Mucosa of descending colon (tissue), 3 donors: ENCODE data around the gene XPNPEP2. TPM values are rescaled to one million over a fixed set of nuclear protein-coding genes. Genes with fewer than 3 reads are reported as not detected.

Experiments
- ATAC-seq: fragments of 200-7000 bp; cut with Tn5 transposase; one replicate; pipeline ENCODE4 v1.9.1; 2020; ENCODE audit warnings: mild to moderate bottlenecking, moderate library complexity
- DNase-seq, 3 donors: peaks; one replicate each; pipeline ENCODE4 v3.0.0-alpha.2; 2020
- H3K36me3 ChIP-seq: fragments of 200-600 bp; one replicate; pipeline ENCODE4 v1.8.0; 2021; ENCODE audit warnings: low read depth, mild to moderate bottlenecking
- H3K4me1 ChIP-seq: fragments of 200-600 bp; one replicate; pipeline ENCODE4 v1.8.0; 2021; ENCODE audit warnings: low read depth, mild to moderate bottlenecking
- H3K4me3 ChIP-seq: fragments of 200-600 bp; one replicate; pipeline ENCODE4 v1.8.0; 2021; ENCODE audit warnings: mild to moderate bottlenecking
- H3K9me3 ChIP-seq: fragments of 200-600 bp; one replicate; pipeline ENCODE4 v1.8.0; 2021; ENCODE audit warnings: mild to moderate bottlenecking
- intact Hi-C, 2 donors: fragments of 100-400 bp; cut with DNase I in 1 of 2; cut with micrococcal nuclease in 1 of 2; formaldehyde crosslinking; loops; one replicate each; pipeline versions ENCODE4 v1.11.0 to v1.11.1; 2022; cut with DNase I, micrococcal nuclease
- total RNA-seq, 3 donors: library from RNA; stranded (reverse); fragmentation: NEBNext Ultra II Directional in 2 of 3; extraction: Animal tissue kit (Norgen Biotek cat#: 25700) in 2 of 3; gene quantifications; one replicate each; pipeline versions ENCODE4 v1.2.1 to v1.2.4, GENCODE V29; 2021 to 2023
- TF ChIP-seq, protein P1 (sequence below): fragments of 200-600 bp; IDR thresholded peaks from one replicate; pipeline ENCODE4 v1.8.0; 2022; ENCODE audit warnings: antibody characterized with exemption, mild to moderate bottlenecking
- donor health status: DM: no; HTN: no; CAD: no; lungs with moderate emphysema.
- donor health status: DM: no; HTN: no; CAD: no.
- donor health status: DM: no; HTN: yes; CAD: no.

Gene XPNPEP2
- total RNA-seq, 3 donors from 2014 or later, result 4.9 to 14.5 (median 11.3) TPM

GRCh38 chrX:129743821-129744220 is 5.0 kb downstream of the XPNPEP2 start:
- Histone ChIP-seq H3K36me3 (no peaks in the 10 kb centered on the region), H3K4me1 (no peaks in the 10 kb centered on the region), H3K4me3 (no peak overlapping the region), H3K9me3 (no peaks in the 10 kb centered on the region)
- DNase-seq (no peak), ATAC-seq (no peak)
- TF ChIP-seq, protein P1, sequence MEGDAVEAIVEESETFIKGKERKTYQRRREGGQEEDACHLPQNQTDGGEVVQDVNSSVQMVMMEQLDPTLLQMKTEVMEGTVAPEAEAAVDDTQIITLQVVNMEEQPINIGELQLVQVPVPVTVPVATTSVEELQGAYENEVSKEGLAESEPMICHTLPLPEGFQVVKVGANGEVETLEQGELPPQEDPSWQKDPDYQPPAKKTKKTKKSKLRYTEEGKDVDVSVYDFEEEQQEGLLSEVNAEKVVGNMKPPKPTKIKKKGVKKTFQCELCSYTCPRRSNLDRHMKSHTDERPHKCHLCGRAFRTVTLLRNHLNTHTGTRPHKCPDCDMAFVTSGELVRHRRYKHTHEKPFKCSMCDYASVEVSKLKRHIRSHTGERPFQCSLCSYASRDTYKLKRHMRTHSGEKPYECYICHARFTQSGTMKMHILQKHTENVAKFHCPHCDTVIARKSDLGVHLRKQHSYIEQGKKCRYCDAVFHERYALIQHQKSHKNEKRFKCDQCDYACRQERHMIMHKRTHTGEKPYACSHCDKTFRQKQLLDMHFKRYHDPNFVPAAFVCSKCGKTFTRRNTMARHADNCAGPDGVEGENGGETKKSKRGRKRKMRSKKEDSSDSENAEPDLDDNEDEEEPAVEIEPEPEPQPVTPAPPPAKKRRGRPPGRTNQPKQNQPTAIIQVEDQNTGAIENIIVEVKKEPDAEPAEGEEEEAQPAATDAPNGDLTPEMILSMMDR, result no peak
- intact Hi-C loops, result no loop called here

DNA sequence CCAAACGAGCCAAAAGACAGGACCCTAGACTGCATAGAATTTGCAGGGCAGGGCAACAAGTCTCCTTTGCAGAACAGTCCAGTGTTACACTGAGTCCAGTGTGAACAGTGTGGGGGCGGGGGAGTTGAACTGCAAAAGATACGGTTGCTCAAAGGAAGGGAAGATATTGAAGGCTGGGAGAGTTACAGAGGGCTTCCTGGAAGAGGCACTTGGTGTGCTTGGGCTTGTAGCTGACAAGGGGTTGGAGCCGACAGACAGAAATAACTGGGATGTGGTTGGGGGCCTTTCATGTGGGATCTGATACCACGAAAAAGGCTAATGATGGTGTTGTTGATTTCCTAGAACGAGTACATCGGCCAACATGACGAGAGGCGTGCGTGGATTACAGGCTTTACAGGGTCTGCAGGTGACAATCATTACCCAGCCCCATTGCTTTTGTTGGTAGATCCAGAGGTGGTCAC is 6.1 kb downstream of the XPNPEP2 start:
- Histone ChIP-seq H3K36me3 (no peaks in the 10 kb centered on the region), H3K4me1 (no peaks in the 10 kb centered on the region), H3K9me3 (no peaks in the 10 kb centered on the region), H3K4me3 (no peak overlapping the region)
- no peak for DNase-seq
- TF ChIP-seq, protein P1, result no peak
- intact Hi-C loops, result no loop called here
- no peak for ATAC-seq

DNA sequence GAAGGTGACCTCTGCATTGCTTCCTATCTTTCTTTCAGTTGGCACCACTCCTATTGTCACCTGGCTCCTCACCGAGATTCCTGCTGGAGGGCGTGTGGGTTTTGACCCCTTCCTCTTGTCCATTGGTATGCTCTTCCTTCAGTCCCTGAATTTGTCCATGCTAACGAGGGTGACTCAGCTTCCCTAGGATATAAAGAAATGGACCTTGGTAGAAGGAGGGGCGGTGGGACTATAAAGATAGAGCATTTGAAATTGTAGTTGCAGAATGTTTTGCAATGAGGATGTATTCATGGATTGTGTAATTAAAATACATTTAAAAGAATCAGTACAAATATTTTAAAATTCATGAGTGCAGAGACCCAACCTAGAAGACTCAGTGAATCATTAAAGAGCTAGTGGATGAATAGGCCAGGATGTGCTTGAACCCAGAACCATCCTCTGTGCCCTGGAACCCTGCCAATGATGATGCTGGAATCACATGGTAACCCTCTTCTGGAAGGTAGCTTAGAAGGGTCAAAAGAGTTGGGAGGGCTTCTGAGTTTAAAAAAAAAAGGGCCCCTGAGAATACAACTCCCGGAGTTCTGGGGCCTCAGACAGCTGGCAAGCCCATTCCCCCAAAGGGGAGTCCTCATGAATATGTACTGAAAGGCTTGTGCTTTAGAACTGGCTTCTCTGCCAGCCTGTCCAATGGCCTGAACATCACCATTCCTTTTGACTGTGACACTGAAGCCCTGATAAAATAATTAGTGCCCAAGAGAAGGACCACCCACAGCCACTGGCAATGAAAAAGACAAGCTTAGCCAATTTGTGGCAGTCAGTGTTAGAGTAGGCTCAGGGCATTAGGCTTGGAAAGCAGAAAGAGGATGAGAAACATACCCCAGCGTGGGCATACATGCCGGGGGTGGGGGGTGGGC is 8.0 kb downstream of the XPNPEP2 start:
- intact Hi-C loops, result no loop called here
- no peaks in the 10 kb centered on the region for H3K36me3 ChIP-seq
- TF ChIP-seq, protein P1, result no peak
- peak; percentile 10 for ATAC-seq
- H3K4me3 ChIP-seq, result no peak overlapping the region
- no peak for DNase-seq
- no peaks in the 10 kb centered on the region for H3K4me1 ChIP-seq
- no peaks in the 10 kb centered on the region for H3K9me3 ChIP-seq

- DNase-seq (no peak), ATAC-seq (no peak)
- Histone ChIP-seq H3K4me3 (no peak overlapping the region), H3K36me3 (no peaks in the 10 kb centered on the region), H3K9me3 (no peaks in the 10 kb centered on the region), H3K4me1 (no peaks in the 10 kb centered on the region)
- intact Hi-C loops, result no loop called here
- TF ChIP-seq, protein P1, result no peak
Measured at GRCh38 chrX:129747533-129747932, 8.8 kb downstream of the XPNPEP2 start.

DNA sequence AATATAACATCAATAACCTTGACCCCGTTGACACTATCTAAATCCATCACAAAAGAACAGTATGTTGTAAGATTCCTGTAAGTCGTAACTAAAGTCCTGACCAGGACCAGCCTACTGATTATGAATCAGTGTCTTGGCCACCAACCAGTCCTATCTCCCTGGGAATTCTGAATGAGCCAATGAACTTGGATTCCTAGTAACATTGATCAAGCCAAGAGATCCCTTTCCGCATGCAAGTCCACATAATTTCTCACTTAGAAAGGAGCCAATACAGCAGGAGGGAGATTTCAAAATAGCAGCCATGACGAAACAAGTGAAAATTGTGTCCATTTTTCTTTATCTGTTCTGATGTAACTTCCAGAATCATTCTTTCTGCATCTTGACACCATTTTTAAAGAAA is 9.5 kb downstream of the XPNPEP2 start:
- no peaks in the 10 kb centered on the region for H3K36me3 ChIP-seq
- H3K9me3 ChIP-seq, result no peaks in the 10 kb centered on the region
- DNase-seq (no peak), ATAC-seq (peak; percentile 12)
- intact Hi-C loops, result no loop called here
- TF ChIP-seq, protein P1, result no peak
- H3K4me1 ChIP-seq, result no peaks in the 10 kb centered on the region
- no peak overlapping the region for H3K4me3 ChIP-seq
